Measurements from ENCODE around the gene RPS6KL1. TPM values are rescaled to one million over a fixed set of nuclear protein-coding genes. Genes with fewer than 3 reads are reported as not detected.

RPS6KL1 gene
- total and polyA plus RNA-seq, 9 donors: 6.1 to 11.2 (median 7.6) TPM

DNA sequence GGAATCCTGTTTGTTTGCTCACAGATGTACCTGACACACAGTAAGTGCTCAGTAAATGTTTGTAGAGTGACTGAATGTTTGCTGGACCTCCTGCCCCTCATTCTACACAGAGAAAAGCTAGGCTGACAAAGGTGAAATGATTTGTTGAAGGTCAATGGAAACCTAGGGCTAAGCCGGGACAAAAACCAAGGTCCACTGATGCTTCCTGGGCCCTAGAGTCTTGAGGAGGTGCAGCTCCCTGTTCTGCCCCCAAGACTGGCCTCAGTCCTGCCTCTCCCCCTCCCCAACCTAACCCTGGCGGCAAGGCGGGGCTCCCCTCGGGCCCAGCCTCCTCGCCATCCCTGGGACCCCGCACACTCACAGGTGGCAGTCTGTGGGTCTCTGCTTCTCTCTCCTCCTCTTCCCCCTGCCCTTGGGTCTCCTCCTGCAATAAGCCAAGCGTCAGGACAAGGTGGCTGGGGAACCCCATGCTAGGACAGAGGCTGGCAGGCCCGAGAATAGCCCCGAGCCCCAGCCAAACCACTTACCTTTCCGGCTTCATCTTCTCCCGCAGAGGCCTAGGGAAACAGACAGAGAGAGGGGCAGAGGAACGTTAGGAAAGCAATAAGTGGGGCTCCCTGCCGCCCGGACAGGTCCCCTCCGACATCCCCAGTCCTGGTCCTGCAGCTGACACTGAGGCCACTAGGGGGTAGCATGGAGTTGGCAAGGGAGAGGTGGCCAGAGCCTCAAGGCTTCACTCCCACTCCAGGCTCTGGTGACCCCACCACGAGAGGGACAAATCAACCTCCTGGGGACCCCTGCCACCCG lies 23.0 kb upstream of the RPS6KL1 start:
- H3K27ac ChIP-seq (ENCODE audit: low read length): no peak overlapping the region
- no peaks in the 10 kb centered on the region for H3K27me3 ChIP-seq (ENCODE audit: control insufficient read depth, insufficient read depth, low read length)
- WGBS (ENCODE audit: insufficient coverage): 35% methylated on average over 11 of the region's 17 CpGs
- H3K9me3 ChIP-seq (replicated peaks; ENCODE audit: control insufficient read depth, low read depth, low read length): no peaks in the 10 kb centered on the region
- H3K4me1 ChIP-seq (ENCODE audit: control insufficient read depth, insufficient read depth, low read length): peaks cover 64% of the 10 kb centered on the region
- peak; percentile 84 for DNase-seq
- no peak overlapping the region for H3K4me3 ChIP-seq (ENCODE audit: low read length)
- H3K36me3 ChIP-seq (ENCODE audit: control insufficient read depth, insufficient read depth, low read length): peaks cover 57% of the 10 kb centered on the region

GRCh38 chr14:74945261-74945851 lies 22.3 kb upstream of the RPS6KL1 start:
- H3K27me3 ChIP-seq (ENCODE audit: control insufficient read depth, insufficient read depth, low read length): no peaks in the 10 kb centered on the region
- H3K9me3 ChIP-seq (replicated peaks; ENCODE audit: control insufficient read depth, low read depth, low read length): no peaks in the 10 kb centered on the region
- no peak overlapping the region for H3K27ac ChIP-seq (ENCODE audit: low read length)
- H3K4me1 ChIP-seq (ENCODE audit: control insufficient read depth, insufficient read depth, low read length): peaks cover 62% of the 10 kb centered on the region
- DNase-seq: no peak
- no peak overlapping the region for H3K4me3 ChIP-seq (ENCODE audit: low read length)
- peaks cover 55% of the 10 kb centered on the region for H3K36me3 ChIP-seq (ENCODE audit: control insufficient read depth, insufficient read depth, low read length)
- 44% methylated on average over 11 of the region's 17 CpGs for WGBS (ENCODE audit: insufficient coverage)

GRCh38 chr14:74942608-74943007 lies 19.5 kb upstream of the RPS6KL1 start:
- Histone ChIP-seq H3K27me3 (ENCODE audit: control insufficient read depth, insufficient read depth, low read length) (no peaks in the 10 kb centered on the region), H3K9me3 (replicated peaks; ENCODE audit: control insufficient read depth, low read depth, low read length) (no peaks in the 10 kb centered on the region), H3K36me3 (ENCODE audit: control insufficient read depth, insufficient read depth, low read length) (peaks cover 34% of the 10 kb centered on the region), H3K27ac (ENCODE audit: low read length) (peak overlapping the region; percentile 49), H3K4me1 (ENCODE audit: control insufficient read depth, insufficient read depth, low read length) (peaks cover 53% of the 10 kb centered on the region), H3K4me3 (ENCODE audit: low read length) (no peak overlapping the region)
- no peak for DNase-seq
- WGBS (ENCODE audit: insufficient coverage): 55% methylated on average over 9 of the region's 11 CpGs

- WGBS (ENCODE audit: insufficient coverage): 70% methylated on average over 8 of the region's 12 CpGs
- no peak overlapping the region for H3K4me3 ChIP-seq (ENCODE audit: low read length)
- no peak for DNase-seq
- H3K4me1 ChIP-seq (ENCODE audit: control insufficient read depth, insufficient read depth, low read length): peaks cover 51% of the 10 kb centered on the region
- peak overlapping the region; percentile 49 for H3K27ac ChIP-seq (ENCODE audit: low read length)
- H3K27me3 ChIP-seq (ENCODE audit: control insufficient read depth, insufficient read depth, low read length): no peaks in the 10 kb centered on the region
- H3K9me3 ChIP-seq (replicated peaks; ENCODE audit: control insufficient read depth, low read depth, low read length): no peaks in the 10 kb centered on the region
- peaks cover 30% of the 10 kb centered on the region for H3K36me3 ChIP-seq (ENCODE audit: control insufficient read depth, insufficient read depth, low read length)
Measured at GRCh38 chr14:74942181-74942580, 19.1 kb upstream of the RPS6KL1 start.

DNA sequence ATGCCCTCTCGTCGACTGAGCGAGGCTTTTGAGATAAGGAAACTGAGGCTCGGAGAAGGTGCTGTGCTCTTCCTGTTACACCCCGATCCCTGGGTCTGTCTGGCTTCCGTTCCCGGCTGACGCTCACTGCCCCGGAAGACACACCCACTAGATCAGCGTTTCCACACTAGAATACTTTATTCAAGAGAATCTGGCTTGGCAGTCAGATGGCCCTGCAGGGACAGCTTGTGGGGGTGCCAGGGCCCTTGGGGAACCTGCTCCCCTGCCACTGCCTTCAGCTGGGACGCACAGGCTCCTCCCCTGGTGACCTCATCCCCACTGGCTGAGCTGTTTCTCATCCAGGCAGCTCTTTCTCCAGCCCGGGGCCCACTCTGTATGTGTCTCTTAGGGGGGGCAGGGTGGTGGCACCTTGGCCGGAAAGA lies 18.6 kb upstream of the RPS6KL1 start:
- Histone ChIP-seq H3K36me3 (ENCODE audit: control insufficient read depth, insufficient read depth, low read length) (peaks cover 28% of the 10 kb centered on the region), H3K4me3 (ENCODE audit: low read length) (no peak overlapping the region), H3K4me1 (ENCODE audit: control insufficient read depth, insufficient read depth, low read length) (peaks cover 49% of the 10 kb centered on the region), H3K9me3 (replicated peaks; ENCODE audit: control insufficient read depth, low read depth, low read length) (no peaks in the 10 kb centered on the region), H3K27me3 (ENCODE audit: control insufficient read depth, insufficient read depth, low read length) (no peaks in the 10 kb centered on the region), H3K27ac (ENCODE audit: low read length) (peak overlapping the region; percentile 49)
- no peak for DNase-seq
- whole genome bisulfite sequencing (ENCODE audit: insufficient coverage): 67% methylated on average over 8 of the region's 13 CpGs

GRCh38 chr14:74940956-74941565 lies 18.0 kb upstream of the RPS6KL1 start:
- Histone ChIP-seq H3K27ac (ENCODE audit: low read length) (peak overlapping the region; percentile 49), H3K27me3 (ENCODE audit: control insufficient read depth, insufficient read depth, low read length) (no peaks in the 10 kb centered on the region), H3K36me3 (ENCODE audit: control insufficient read depth, insufficient read depth, low read length) (peaks cover 28% of the 10 kb centered on the region), H3K9me3 (replicated peaks; ENCODE audit: control insufficient read depth, low read depth, low read length) (no peaks in the 10 kb centered on the region), H3K4me1 (ENCODE audit: control insufficient read depth, insufficient read depth, low read length) (peaks cover 49% of the 10 kb centered on the region), H3K4me3 (ENCODE audit: low read length) (no peak overlapping the region)
- 85% methylated on average over 16 of the region's 18 CpGs for WGBS (ENCODE audit: insufficient coverage)
- no peak for DNase-seq

GRCh38 chr14:74938531-74939495 lies 15.8 kb upstream of the RPS6KL1 start:
- H3K4me3 ChIP-seq (ENCODE audit: low read length): no peak overlapping the region
- peaks cover 23% of the 10 kb centered on the region for H3K36me3 ChIP-seq (ENCODE audit: control insufficient read depth, insufficient read depth, low read length)
- WGBS (ENCODE audit: insufficient coverage): 100% methylated on average over 3 of the region's 10 CpGs
- no peaks in the 10 kb centered on the region for H3K27me3 ChIP-seq (ENCODE audit: control insufficient read depth, insufficient read depth, low read length)
- peak overlapping the region; percentile 94 for H3K27ac ChIP-seq (ENCODE audit: low read length)
- H3K9me3 ChIP-seq (replicated peaks; ENCODE audit: control insufficient read depth, low read depth, low read length): no peaks in the 10 kb centered on the region
- no peak for DNase-seq
- peaks cover 69% of the 10 kb centered on the region for H3K4me1 ChIP-seq (ENCODE audit: control insufficient read depth, insufficient read depth, low read length)

DNA sequence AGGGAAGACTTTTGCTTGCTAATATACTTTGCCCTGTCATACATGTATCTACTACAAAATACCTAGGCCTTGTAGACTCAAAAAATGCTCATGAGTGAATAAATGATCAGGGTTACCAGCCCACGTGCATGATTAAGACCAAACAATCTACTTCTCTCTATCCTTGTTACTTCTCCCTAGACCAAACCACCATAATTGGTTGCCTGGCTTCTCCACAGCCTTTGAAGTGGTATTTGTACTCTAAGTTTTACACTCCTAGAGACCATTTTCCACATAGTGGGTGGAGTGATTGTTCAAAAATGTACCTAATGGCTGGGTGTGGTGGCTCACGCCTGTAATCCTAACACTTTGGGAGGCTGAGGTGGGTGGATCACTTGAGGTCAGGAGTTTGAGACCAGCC lies 14.1 kb upstream of the RPS6KL1 start:
- no peak overlapping the region for H3K4me3 ChIP-seq (ENCODE audit: low read length)
- no peaks in the 10 kb centered on the region for H3K27me3 ChIP-seq (ENCODE audit: control insufficient read depth, insufficient read depth, low read length)
- WGBS (ENCODE audit: insufficient coverage): no CpG with 5 or more reads among the region's 2 CpGs
- H3K27ac ChIP-seq (ENCODE audit: low read length): no peak overlapping the region
- DNase-seq: no peak
- peaks cover 12% of the 10 kb centered on the region for H3K36me3 ChIP-seq (ENCODE audit: control insufficient read depth, insufficient read depth, low read length)
- no peaks in the 10 kb centered on the region for H3K9me3 ChIP-seq (replicated peaks; ENCODE audit: control insufficient read depth, low read depth, low read length)
- H3K4me1 ChIP-seq (ENCODE audit: control insufficient read depth, insufficient read depth, low read length): peaks cover 73% of the 10 kb centered on the region

GRCh38 chr14:74936731-74937130 lies 13.7 kb upstream of the RPS6KL1 start:
- Histone ChIP-seq H3K4me1 (ENCODE audit: control insufficient read depth, insufficient read depth, low read length) (peaks cover 71% of the 10 kb centered on the region), H3K27ac (ENCODE audit: low read length) (no peak overlapping the region), H3K27me3 (ENCODE audit: control insufficient read depth, insufficient read depth, low read length) (no peaks in the 10 kb centered on the region), H3K9me3 (replicated peaks; ENCODE audit: control insufficient read depth, low read depth, low read length) (no peaks in the 10 kb centered on the region), H3K36me3 (ENCODE audit: control insufficient read depth, insufficient read depth, low read length) (peaks cover 7% of the 10 kb centered on the region), H3K4me3 (ENCODE audit: low read length) (no peak overlapping the region)
- WGBS (ENCODE audit: insufficient coverage): 87% methylated on average over 7 of the region's 8 CpGs
- no peak for DNase-seq
